Measurements from ENCODE around the gene RECK. TPM values are rescaled to one million over a fixed set of nuclear protein-coding genes. Genes with fewer than 3 reads are reported as not detected.

Gene RECK
- total and polyA plus RNA-seq, 2 donors (not counting 1 experiment from before 2014, with no cell fraction given): 98.4 to 212 TPM

GRCh38 chr9:36134761-36135505 lies 98.2 kb downstream of the RECK start:
- H4K20me1 ChIP-seq (ENCODE audit: control insufficient read depth, extremely low read depth, insufficient read depth, low read length): no peaks in the 10 kb centered on the region
- no peak overlapping the region for H3K9ac ChIP-seq (ENCODE audit: insufficient read depth, low read length)
- H3K36me3 ChIP-seq (ENCODE audit: control insufficient read depth, insufficient read depth, low read length): no peaks in the 10 kb centered on the region
- no peak for TF ChIP-seq CTCF (conservative IDR thresholded peaks at IDR 0.05 in 1 of 2, IDR thresholded peaks at IDR 0.05 in 1 of 2; ENCODE audit: low read depth in 1 of 2, low read length in 2 of 2)
- TF ChIP-seq EZH2 (IDR thresholded peaks at IDR 0.05; ENCODE audit: low read length, missing control alignments): no peak
- no peaks in the 10 kb centered on the region for H3K9me3 ChIP-seq (ENCODE audit: control insufficient read depth, insufficient read depth, low read depth, low read length)
- H3K4me1 ChIP-seq (ENCODE audit: control insufficient read depth, extremely low read depth, insufficient read depth, low read length): peaks cover 9% of the 10 kb centered on the region
- no peak for DNase-seq (ENCODE audit: low read depth in 2 of 2)
- H3K27ac ChIP-seq (ENCODE audit: insufficient read depth, low read length): no peak overlapping the region
- no peak overlapping the region for H3K4me2 ChIP-seq (ENCODE audit: extremely low read depth, insufficient read depth, low read length)
- H2AFZ ChIP-seq (ENCODE audit: low read length): no peak overlapping the region
- no peaks in the 10 kb centered on the region for H3K79me2 ChIP-seq (ENCODE audit: control insufficient read depth, insufficient read depth, low read length)
- no peak overlapping the region for H3K4me3 ChIP-seq (replicated peaks in 1 of 4; ENCODE audit: control extremely low read depth in 1 of 4, insufficient read depth in 1 of 4, low read depth in 3 of 4, low read length in 4 of 4)
- H3K27me3 ChIP-seq (ENCODE audit: control insufficient read depth, insufficient read depth, low read length): no peaks in the 10 kb centered on the region

GRCh38 chr9:36135741-36136271 lies 99.1 kb downstream of the RECK start:
- no peak overlapping the region for H3K27ac ChIP-seq (ENCODE audit: insufficient read depth, low read length)
- H3K4me1 ChIP-seq (ENCODE audit: control insufficient read depth, extremely low read depth, insufficient read depth, low read length): peaks cover 9% of the 10 kb centered on the region
- no peaks in the 10 kb centered on the region for H3K27me3 ChIP-seq (ENCODE audit: control insufficient read depth, insufficient read depth, low read length)
- no peaks in the 10 kb centered on the region for H4K20me1 ChIP-seq (ENCODE audit: control insufficient read depth, extremely low read depth, insufficient read depth, low read length)
- peak overlapping the region; percentile 83 for H3K4me2 ChIP-seq (ENCODE audit: extremely low read depth, insufficient read depth, low read length)
- no peak for DNase-seq (ENCODE audit: low read depth in 2 of 2)
- no peaks in the 10 kb centered on the region for H3K79me2 ChIP-seq (ENCODE audit: control insufficient read depth, insufficient read depth, low read length)
- H3K9ac ChIP-seq (ENCODE audit: insufficient read depth, low read length): peak overlapping the region; percentile 63
- H2AFZ ChIP-seq (ENCODE audit: low read length): peak overlapping the region; percentile 35
- H3K9me3 ChIP-seq (ENCODE audit: control insufficient read depth, insufficient read depth, low read depth, low read length): no peaks in the 10 kb centered on the region
- H3K4me3 ChIP-seq (replicated peaks in 1 of 4; ENCODE audit: control extremely low read depth in 1 of 4, insufficient read depth in 1 of 4, low read depth in 3 of 4, low read length in 4 of 4): peak overlapping the region; percentile 41 to 77 (median 66)
- no peaks in the 10 kb centered on the region for H3K36me3 ChIP-seq (ENCODE audit: control insufficient read depth, insufficient read depth, low read length)
- TF ChIP-seq CTCF (conservative IDR thresholded peaks at IDR 0.05 in 1 of 2, IDR thresholded peaks at IDR 0.05 in 1 of 2; ENCODE audit: low read depth in 1 of 2, low read length in 2 of 2) (no peak), EZH2 (IDR thresholded peaks at IDR 0.05; ENCODE audit: low read length, missing control alignments) (no peak)

- H3K27ac ChIP-seq (ENCODE audit: insufficient read depth, low read length): peak within 1 kb of the TSS; percentile 10
- H2AFZ ChIP-seq (ENCODE audit: low read length): peak within 1 kb of the TSS; percentile 45
- H3K4me2 ChIP-seq (ENCODE audit: extremely low read depth, insufficient read depth, low read length): peak within 1 kb of the TSS; percentile 97
- no peaks in the 10 kb centered on the region for H4K20me1 ChIP-seq (ENCODE audit: control insufficient read depth, extremely low read depth, insufficient read depth, low read length)
- H3K27me3 ChIP-seq (ENCODE audit: control insufficient read depth, insufficient read depth, low read length): no peaks in the 10 kb centered on the region
- no peaks in the 10 kb centered on the region for H3K36me3 ChIP-seq (ENCODE audit: control insufficient read depth, insufficient read depth, low read length)
- H3K4me3 ChIP-seq (replicated peaks in 1 of 4; ENCODE audit: control extremely low read depth in 1 of 4, insufficient read depth in 1 of 4, low read depth in 3 of 4, low read length in 4 of 4): peak within 1 kb of the TSS; percentile 55 to 82 (median 76)
- peaks cover 9% of the 10 kb centered on the region for H3K4me1 ChIP-seq (ENCODE audit: control insufficient read depth, extremely low read depth, insufficient read depth, low read length)
- DNase-seq (ENCODE audit: low read depth in 2 of 2): peak; percentile 68 to 70
- H3K79me2 ChIP-seq (ENCODE audit: control insufficient read depth, insufficient read depth, low read length): no peaks in the 10 kb centered on the region
- no peak for TF ChIP-seq EZH2 (IDR thresholded peaks at IDR 0.05; ENCODE audit: low read length, missing control alignments)
- TF ChIP-seq CTCF (conservative IDR thresholded peaks at IDR 0.05 in 1 of 2, IDR thresholded peaks at IDR 0.05 in 1 of 2; ENCODE audit: low read depth in 1 of 2, low read length in 2 of 2): no peak
- H3K9me3 ChIP-seq (ENCODE audit: control insufficient read depth, insufficient read depth, low read depth, low read length): no peaks in the 10 kb centered on the region
- H3K9ac ChIP-seq (ENCODE audit: insufficient read depth, low read length): peak within 1 kb of the TSS; percentile 63
Observed at GRCh38 chr9:36136272-36136893, 99.7 kb downstream of the RECK start, which contains the start of gene GLIPR2. Gene GLIPR2, plus strand, starts transcription at chr9:36136733. Its CDS starts 46 bp downstream, at chr9:36136779.
